Placental epithelial cell (primary cell): ENCODE measurements around the gene UBAP2L. TPM values are rescaled to one million over a fixed set of nuclear protein-coding genes. Genes with fewer than 3 reads are reported as not detected.

Experiments used
- small RNA-seq: library from RNA; depleted of rRNA; stranded (forward); fragments of <200 nt; gene quantifications from one replicate; pipeline ENCODE3, GENCODE V24; 2012
- total RNA-seq: library from RNA; depleted of rRNA; stranded (reverse); fragments of >200 nt; gene quantifications from 2 replicates; pipeline ENCODE4 v1.2.3, GENCODE V29; 2012

Gene UBAP2L, protein sequence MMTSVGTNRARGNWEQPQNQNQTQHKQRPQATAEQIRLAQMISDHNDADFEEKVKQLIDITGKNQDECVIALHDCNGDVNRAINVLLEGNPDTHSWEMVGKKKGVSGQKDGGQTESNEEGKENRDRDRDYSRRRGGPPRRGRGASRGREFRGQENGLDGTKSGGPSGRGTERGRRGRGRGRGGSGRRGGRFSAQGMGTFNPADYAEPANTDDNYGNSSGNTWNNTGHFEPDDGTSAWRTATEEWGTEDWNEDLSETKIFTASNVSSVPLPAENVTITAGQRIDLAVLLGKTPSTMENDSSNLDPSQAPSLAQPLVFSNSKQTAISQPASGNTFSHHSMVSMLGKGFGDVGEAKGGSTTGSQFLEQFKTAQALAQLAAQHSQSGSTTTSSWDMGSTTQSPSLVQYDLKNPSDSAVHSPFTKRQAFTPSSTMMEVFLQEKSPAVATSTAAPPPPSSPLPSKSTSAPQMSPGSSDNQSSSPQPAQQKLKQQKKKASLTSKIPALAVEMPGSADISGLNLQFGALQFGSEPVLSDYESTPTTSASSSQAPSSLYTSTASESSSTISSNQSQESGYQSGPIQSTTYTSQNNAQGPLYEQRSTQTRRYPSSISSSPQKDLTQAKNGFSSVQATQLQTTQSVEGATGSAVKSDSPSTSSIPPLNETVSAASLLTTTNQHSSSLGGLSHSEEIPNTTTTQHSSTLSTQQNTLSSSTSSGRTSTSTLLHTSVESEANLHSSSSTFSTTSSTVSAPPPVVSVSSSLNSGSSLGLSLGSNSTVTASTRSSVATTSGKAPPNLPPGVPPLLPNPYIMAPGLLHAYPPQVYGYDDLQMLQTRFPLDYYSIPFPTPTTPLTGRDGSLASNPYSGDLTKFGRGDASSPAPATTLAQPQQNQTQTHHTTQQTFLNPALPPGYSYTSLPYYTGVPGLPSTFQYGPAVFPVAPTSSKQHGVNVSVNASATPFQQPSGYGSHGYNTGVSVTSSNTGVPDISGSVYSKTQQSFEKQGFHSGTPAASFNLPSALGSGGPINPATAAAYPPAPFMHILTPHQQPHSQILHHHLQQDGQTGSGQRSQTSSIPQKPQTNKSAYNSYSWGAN
- total RNA-seq = 73.8 and 101 TPM in 2 replicates

DNA sequence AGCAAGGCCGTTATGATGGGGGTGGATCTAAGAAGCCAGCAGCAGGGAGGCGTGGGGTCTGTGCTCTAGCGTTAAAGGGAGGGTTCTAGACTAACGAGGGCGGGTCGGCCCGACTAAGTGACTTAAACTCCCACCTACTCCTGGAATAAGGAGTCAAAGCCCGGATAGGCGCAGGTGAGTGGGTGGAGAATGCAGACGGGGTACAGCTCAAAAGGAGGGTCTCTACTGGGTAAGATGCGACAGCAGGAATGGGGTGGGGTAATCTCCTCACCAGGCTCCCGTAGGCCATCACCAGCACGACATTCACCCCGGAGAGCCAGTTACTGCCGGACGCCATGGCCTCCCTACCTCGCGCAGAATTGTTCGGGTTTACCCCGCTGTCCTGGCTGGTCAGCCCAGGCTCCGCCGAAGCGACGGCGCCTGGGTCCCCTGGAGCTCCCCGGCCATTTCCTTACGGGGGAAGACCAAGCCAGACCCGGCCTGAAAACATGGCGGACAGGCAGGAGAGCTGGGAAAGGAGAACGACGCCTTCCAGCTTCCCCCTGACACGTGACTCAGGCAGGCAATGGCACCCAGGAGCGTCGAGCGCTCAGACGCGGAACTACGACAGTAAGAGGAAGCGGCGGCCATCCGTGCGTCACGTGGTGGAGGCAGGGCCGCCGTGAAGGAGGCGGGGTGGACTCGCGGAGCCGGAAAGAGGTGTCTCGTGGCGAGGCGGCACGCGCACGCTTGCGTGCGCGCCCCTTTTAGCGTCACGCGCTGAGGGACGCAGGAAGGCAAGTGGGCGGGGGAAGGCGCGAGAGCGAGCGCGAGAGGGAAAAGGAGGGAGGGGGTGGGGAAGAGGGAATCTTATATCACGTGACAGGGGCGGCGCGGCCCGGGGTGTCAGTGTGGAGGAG is at the start of gene UBAP2L:
Gene UBAP2L (plus strand): TSS at position 885 of the 899 bp plus-strand sequence. CDS start 4,169 bp downstream, outside the sequence.

DNA sequence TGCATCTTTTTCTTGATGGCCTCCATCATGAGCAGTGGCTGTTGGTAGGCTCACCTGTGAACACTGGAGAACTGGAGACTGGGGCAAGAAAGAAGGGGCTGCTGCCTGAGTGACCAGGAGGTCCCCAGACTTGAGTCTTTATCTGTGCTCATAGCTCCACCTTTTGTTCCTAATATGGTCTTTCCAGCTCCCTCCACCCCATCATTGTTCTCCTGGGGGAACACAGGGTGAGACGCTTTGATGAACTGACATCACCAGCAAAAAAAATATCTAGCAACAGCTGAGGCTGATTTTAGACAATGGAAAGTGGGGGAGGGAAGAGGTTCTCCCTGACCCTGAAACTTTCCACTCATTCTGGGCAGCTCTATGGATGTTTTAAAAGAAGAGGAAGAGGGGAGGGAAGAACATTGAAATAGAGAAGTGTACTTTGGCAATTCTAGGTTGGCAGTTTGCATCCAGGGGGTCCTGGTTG is 28.7 kb upstream of the UBAP2L start, which contains the start of gene TPM3:
Gene TPM3 (minus strand): TSS at position 111 of the 472 bp plus-strand sequence. CDS start 82 bp downstream, at position 29.

DNA sequence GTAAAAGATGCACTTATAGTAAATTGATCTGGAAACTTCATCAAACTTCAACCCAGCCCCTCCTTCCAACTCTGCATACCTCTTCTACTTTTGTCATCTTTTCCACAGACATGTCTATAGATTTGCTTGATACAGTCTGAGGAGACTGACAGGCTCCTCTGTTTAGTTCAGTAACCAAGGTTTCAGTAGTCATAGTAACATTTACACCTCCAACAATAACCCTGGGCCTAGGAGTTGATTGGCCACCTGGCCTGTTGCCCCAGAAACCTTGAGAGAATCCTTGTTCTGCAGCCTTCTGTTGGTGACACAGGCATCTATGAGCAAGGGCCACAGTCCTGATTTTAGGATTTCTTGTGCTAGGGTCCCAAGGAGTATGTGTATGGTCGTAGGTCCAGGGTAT is 14.6 kb upstream of the UBAP2L start, which contains the start of gene CFAP141:
Gene CFAP141 (minus strand): TSS at position 138 of the 400 bp plus-strand sequence. CDS start 26 bp downstream, at position 112.

DNA sequence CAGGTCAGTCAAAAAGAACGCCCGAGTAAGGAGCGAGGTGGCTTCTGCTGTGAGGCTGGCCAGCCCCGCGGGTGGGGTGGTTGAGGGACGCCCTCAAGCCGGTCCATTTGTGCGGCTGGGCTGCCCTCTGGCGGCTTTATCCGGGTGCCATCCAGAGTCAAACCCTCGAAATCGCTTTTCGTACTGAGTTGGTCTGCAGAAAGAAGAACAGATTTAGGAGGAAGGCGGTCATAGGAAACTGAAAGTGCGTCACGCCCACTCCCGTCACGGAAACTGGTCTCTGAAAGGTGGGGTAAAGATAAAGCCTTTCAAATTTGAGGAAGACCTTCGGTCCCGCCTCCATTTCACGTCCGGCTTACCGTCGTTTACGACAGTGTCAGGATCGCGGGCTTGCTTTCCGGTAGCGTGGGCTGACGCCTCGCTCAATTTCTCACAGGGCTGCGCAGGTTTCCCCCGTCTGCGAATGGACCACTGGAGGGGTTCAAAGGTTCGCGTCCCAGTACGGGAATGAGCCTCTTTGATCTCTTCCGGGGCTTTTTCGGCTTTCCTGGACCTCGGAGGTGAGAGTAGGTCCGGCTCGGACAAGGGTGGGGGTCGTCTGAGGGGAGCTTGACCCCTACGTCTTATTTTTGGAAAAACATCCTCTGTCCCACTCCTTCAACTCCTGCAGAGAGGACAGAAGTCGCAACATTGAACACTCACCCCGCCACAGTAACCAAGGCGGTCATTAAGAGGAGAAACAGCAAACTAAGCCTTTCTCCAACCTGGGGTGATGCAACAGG is 51.7 kb downstream of the UBAP2L start, which contains the start of gene HAX1:
Gene HAX1 (plus strand): TSS at position 413 of the 782 bp plus-strand sequence. CDS start 95 bp downstream, at position 508.

Small RNAs within 50 kb of the gene (small RNA-seq; reads per million reads assigned to genes)
- 1.5 reads per million, percentile 70 among the genes with 10 or more reads in this experiment for gene MIR190B
- not detected for gene RF00273
- not detected for gene RNU6-121P
- gene RNU6-239P = not detected
- not detected for gene SNORA58B

Other genes starting within 250 kb of the UBAP2L start
- 160 and 161 TPM in 2 replicates for gene JTB, start 243.3 kb upstream of the UBAP2L start, total RNA-seq
- gene RAB13, start 234.6 kb upstream of the UBAP2L start, total RNA-seq = 34.9 and 82.1 TPM in 2 replicates
- 948 and 4,030 TPM in 2 replicates for gene RPS27, start 230.2 kb upstream of the UBAP2L start, total RNA-seq
- gene NUP210L, start 65.9 kb upstream of the UBAP2L start, total RNA-seq = under 0.01 TPM in 1 of 2 replicates, not detected in the other
- 163 and 386 TPM in 2 replicates for gene TPM3, start 28.9 kb upstream of the UBAP2L start, total RNA-seq
- not detected in 2 replicates for gene CFAP141, start 14.6 kb upstream of the UBAP2L start, total RNA-seq
- gene HAX1, start 51.7 kb downstream of the UBAP2L start, total RNA-seq = 57.3 and 135 TPM in 2 replicates
- gene AQP10, start 100.1 kb downstream of the UBAP2L start, total RNA-seq = not detected in 2 replicates
- 12.8 and 16.9 TPM in 2 replicates for gene ATP8B2, start 104.6 kb downstream of the UBAP2L start, total RNA-seq
- 3.1 and 5.5 TPM in 2 replicates for gene IL6R, start 184.4 kb downstream of the UBAP2L start, total RNA-seq